Vagina (tissue), 2 donors: ENCODE measurements around the gene NYAP2. TPM values are rescaled to one million over a fixed set of nuclear protein-coding genes. Genes with fewer than 3 reads are reported as not detected.
A peak's percentile ranks its signal among the peaks of the same experiment; 100 is the strongest.

ENCODE experiments used
- DNase-seq, 2 donors: peaks; one replicate each; pipeline ENCODE4 v3.0.0-alpha.2; 2017; ENCODE audit errors: extremely low spot score in 2 of 2
- H3K27ac ChIP-seq: fragments of 200-600 bp; sonication (generic); one replicate; pipeline ENCODE4 v1.5.1; 2019
- H3K27me3 ChIP-seq: fragments of 200-600 bp; sonication (generic); one replicate; pipeline ENCODE4 v1.5.1; 2019
- H3K36me3 ChIP-seq, 2 donors: fragments of 200-600 bp; sonication (generic); one replicate each; pipeline ENCODE4 v1.5.1; 2017 to 2019
- H3K4me1 ChIP-seq: fragments of 200-600 bp; sonication (generic); one replicate; pipeline ENCODE4 v1.5.1; 2019
- H3K4me3 ChIP-seq, 2 donors: fragments of 200-600 bp; sonication (generic); 1 replicate in 1 of 2; 2 replicates in 1 of 2; pipeline ENCODE4 v1.5.1; 2016 to 2019
- H3K9me3 ChIP-seq: fragments of 200-600 bp; sonication (generic); one replicate; pipeline ENCODE4 v1.5.1; 2019
- POLR2A ChIP-seq, 2 donors: fragments of 450-650 bp; IDR thresholded peaks; one replicate each; pipeline ENCODE4 v1.6.1; 2017; ENCODE audit warnings: antibody characterized with exemption in 2 of 2, mild to moderate bottlenecking in 2 of 2, moderate library complexity in 2 of 2
- POLR2AphosphoS5 ChIP-seq, 2 donors: sonication (generic); formaldehyde crosslinking; IDR thresholded peaks; one replicate each; pipeline ENCODE4 v1.9.0; 2017; ENCODE audit warnings: antibody characterized with exemption in 2 of 2, mild to moderate bottlenecking in 2 of 2, low read depth in 1 of 2; ENCODE audit not compliant: insufficient read depth in 1 of 2
- intact Hi-C: fragments of 100-400 bp; cut with DNase I; formaldehyde crosslinking; loops from one replicate; pipeline ENCODE4 v1.15.1; 2023
- total RNA-seq: library from RNA; depleted of rRNA; stranded (reverse); fragments of >200 nt; gene quantifications from one replicate; pipeline ENCODE4 v1.2.3, GENCODE V29; 2016
- TF ChIP-seq, protein P1 (sequence below), 3 experiments: fragments of 450-650 bp in 2 of 3; fragments of 200-600 bp in 1 of 3; sonication (generic) in 1 of 3; IDR thresholded peaks; one replicate each; pipeline ENCODE4 v1.5.1; 2017 to 2019; ENCODE audit warnings: antibody characterized with exemption in 3 of 3, mild to moderate bottlenecking in 2 of 3, moderate library complexity in 2 of 3

Gene NYAP2
- total RNA-seq, 1 donor from 2014 or later = 0.25 TPM

DNA sequence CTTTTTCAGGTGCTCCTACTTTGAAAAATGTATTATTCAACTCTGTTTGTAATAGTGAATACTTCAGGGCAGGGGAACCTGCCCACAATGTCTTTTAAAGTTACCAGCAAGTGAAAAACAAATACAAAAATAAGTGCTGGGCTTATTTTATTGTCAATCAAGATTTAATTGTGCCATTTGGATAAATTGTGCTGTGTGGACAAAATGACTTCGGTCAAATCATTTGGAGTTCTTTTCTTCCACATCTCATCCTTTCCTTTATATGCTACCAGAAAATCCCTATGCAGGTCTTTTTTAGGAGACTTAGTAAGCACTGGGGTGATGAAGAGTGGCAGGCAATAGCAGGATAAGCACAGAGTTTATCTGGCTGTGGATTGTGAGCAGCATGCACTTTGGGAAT, 63.9 kb downstream of the NYAP2 start:
- Histone ChIP-seq H3K27ac (no peak overlapping the region), H3K36me3 (no peaks in the 10 kb centered on the region), H3K9me3 (no peaks in the 10 kb centered on the region), H3K4me1 (no peaks in the 10 kb centered on the region), H3K27me3 (no peaks in the 10 kb centered on the region), H3K4me3 (no peak overlapping the region)
- TF ChIP-seq, protein P1, sequence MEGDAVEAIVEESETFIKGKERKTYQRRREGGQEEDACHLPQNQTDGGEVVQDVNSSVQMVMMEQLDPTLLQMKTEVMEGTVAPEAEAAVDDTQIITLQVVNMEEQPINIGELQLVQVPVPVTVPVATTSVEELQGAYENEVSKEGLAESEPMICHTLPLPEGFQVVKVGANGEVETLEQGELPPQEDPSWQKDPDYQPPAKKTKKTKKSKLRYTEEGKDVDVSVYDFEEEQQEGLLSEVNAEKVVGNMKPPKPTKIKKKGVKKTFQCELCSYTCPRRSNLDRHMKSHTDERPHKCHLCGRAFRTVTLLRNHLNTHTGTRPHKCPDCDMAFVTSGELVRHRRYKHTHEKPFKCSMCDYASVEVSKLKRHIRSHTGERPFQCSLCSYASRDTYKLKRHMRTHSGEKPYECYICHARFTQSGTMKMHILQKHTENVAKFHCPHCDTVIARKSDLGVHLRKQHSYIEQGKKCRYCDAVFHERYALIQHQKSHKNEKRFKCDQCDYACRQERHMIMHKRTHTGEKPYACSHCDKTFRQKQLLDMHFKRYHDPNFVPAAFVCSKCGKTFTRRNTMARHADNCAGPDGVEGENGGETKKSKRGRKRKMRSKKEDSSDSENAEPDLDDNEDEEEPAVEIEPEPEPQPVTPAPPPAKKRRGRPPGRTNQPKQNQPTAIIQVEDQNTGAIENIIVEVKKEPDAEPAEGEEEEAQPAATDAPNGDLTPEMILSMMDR (IDR thresholded peaks at IDR 0.05) = no peak
- no peak for TF ChIP-seq POLR2AphosphoS5 (IDR thresholded peaks at IDR 0.05; ENCODE audit: insufficient read depth in 1 of 2, low read depth in 1 of 2)
- intact Hi-C loops = no loop called here
- no peak for DNase-seq

- intact Hi-C loops = no loop called here
- Histone ChIP-seq H3K27me3 (no peaks in the 10 kb centered on the region), H3K27ac (no peak overlapping the region), H3K36me3 (no peaks in the 10 kb centered on the region), H3K4me1 (no peaks in the 10 kb centered on the region), H3K4me3 (peak overlapping the region in 1 of 2 donors; percentile 7), H3K9me3 (no peaks in the 10 kb centered on the region)
- no peak for DNase-seq
- TF ChIP-seq POLR2AphosphoS5 (IDR thresholded peaks at IDR 0.05; ENCODE audit: insufficient read depth in 1 of 2, low read depth in 1 of 2) = no peak
- TF ChIP-seq POLR2A (IDR thresholded peaks at IDR 0.05) = no peak
- TF ChIP-seq, protein P1 (IDR thresholded peaks at IDR 0.05) = no peak
Observed at GRCh38 chr2:225464346-225465025, 65.0 kb downstream of the NYAP2 start.

GRCh38 chr2:225465827-225466226, 66.3 kb downstream of the NYAP2 start:
- Histone ChIP-seq H3K4me1 (no peaks in the 10 kb centered on the region), H3K9me3 (no peaks in the 10 kb centered on the region), H3K4me3 (no peak overlapping the region), H3K36me3 (no peaks in the 10 kb centered on the region), H3K27me3 (no peaks in the 10 kb centered on the region), H3K27ac (no peak overlapping the region)
- intact Hi-C loops = no loop called here
- TF ChIP-seq, protein P1 (IDR thresholded peaks at IDR 0.05) = no peak
- TF ChIP-seq POLR2AphosphoS5 (IDR thresholded peaks at IDR 0.05; ENCODE audit: insufficient read depth in 1 of 2, low read depth in 1 of 2) (no peak), POLR2A (IDR thresholded peaks at IDR 0.05) (no peak)
- no peak for DNase-seq

GRCh38 chr2:225466891-225467604, 67.5 kb downstream of the NYAP2 start:
- Histone ChIP-seq H3K4me1 (no peaks in the 10 kb centered on the region), H3K4me3 (no peak overlapping the region), H3K36me3 (no peaks in the 10 kb centered on the region), H3K9me3 (no peaks in the 10 kb centered on the region), H3K27me3 (no peaks in the 10 kb centered on the region), H3K27ac (no peak overlapping the region)
- DNase-seq = no peak
- TF ChIP-seq POLR2AphosphoS5 (IDR thresholded peaks at IDR 0.05; ENCODE audit: insufficient read depth in 1 of 2, low read depth in 1 of 2) = no peak
- TF ChIP-seq, protein P1 (IDR thresholded peaks at IDR 0.05) = no peak
- no peak for TF ChIP-seq POLR2A (IDR thresholded peaks at IDR 0.05)
- intact Hi-C loops = no loop called here

- Histone ChIP-seq H3K36me3 (no peaks in the 10 kb centered on the region), H3K4me3 (no peak overlapping the region), H3K4me1 (no peaks in the 10 kb centered on the region), H3K9me3 (no peaks in the 10 kb centered on the region), H3K27ac (no peak overlapping the region), H3K27me3 (no peaks in the 10 kb centered on the region)
- TF ChIP-seq, protein P1 (IDR thresholded peaks at IDR 0.05) = no peak
- TF ChIP-seq POLR2AphosphoS5 (IDR thresholded peaks at IDR 0.05; ENCODE audit: insufficient read depth in 1 of 2, low read depth in 1 of 2) (no peak), POLR2A (IDR thresholded peaks at IDR 0.05) (no peak)
- DNase-seq = no peak
- intact Hi-C loops = no loop called here
Observed at GRCh38 chr2:225468131-225468530, 68.6 kb downstream of the NYAP2 start.
